Loucy (cell line): ENCODE measurements around the gene RNF43.

Experiments
- H2AFZ ChIP-seq: fragments of 200-600 bp; sonication (generic); 2 replicates; pipeline ENCODE4 v1.6.0; 2016; ENCODE audit warnings: antibody characterized with exemption, mild to moderate bottlenecking, low read length, moderate library complexity
- H3F3A ChIP-seq: fragments of 200-600 bp; 2 replicates; pipeline ENCODE4 v1.6.0; 2016; ENCODE audit warnings: antibody characterized with exemption, low read depth, mild to moderate bottlenecking
- H3K27me3 ChIP-seq: fragments of 200-600 bp; sonication (generic); 2 replicates; pipeline ENCODE4 v1.6.1; 2014; ENCODE audit warnings: low read length, mild to moderate bottlenecking; ENCODE audit not compliant: insufficient read depth, poor library complexity, severe bottlenecking
- H3K36me3 ChIP-seq: fragments of 200-600 bp; sonication (generic); 2 replicates; pipeline ENCODE4 v1.6.1; 2016; ENCODE audit warnings: low read length; ENCODE audit not compliant: insufficient read depth
- H3K4me1 ChIP-seq: fragments of 200-600 bp; sonication (generic); 2 replicates; pipeline ENCODE4 v1.5.1; 2014; ENCODE audit warnings: low read length, mild to moderate bottlenecking; ENCODE audit not compliant: insufficient read depth, poor library complexity, severe bottlenecking
- H3K4me2 ChIP-seq: fragments of 200-600 bp; sonication (generic); 2 replicates; pipeline ENCODE4 v1.6.0; 2014; ENCODE audit warnings: antibody characterized with exemption, low read length, low read depth, mild to moderate bottlenecking; ENCODE audit not compliant: poor library complexity, severe bottlenecking
- H3K4me3 ChIP-seq: fragments of 200-600 bp; sonication (generic); 2 replicates; pipeline ENCODE4 v1.5.1; 2014; ENCODE audit warnings: low read length, mild to moderate bottlenecking, mixed read lengths; ENCODE audit not compliant: poor library complexity, severe bottlenecking
- H3K79me2 ChIP-seq: fragments of 200-600 bp; sonication (generic); 2 replicates; pipeline ENCODE4 v1.6.1; 2014; ENCODE audit warnings: low read length; ENCODE audit not compliant: insufficient read depth
- H3K9ac ChIP-seq: fragments of 200-600 bp; sonication (generic); 2 replicates; pipeline ENCODE4 v1.6.0; 2014; ENCODE audit warnings: mild to moderate bottlenecking, low read depth, low read length, moderate library complexity; ENCODE audit not compliant: poor library complexity, severe bottlenecking
- H3K9me2 ChIP-seq: fragments of 200-600 bp; sonication (generic); replicated peaks from 2 replicates; pipeline ENCODE4 v1.6.1; 2016; ENCODE audit warnings: low read depth, low read length, mixed read lengths
- H3K9me3 ChIP-seq: fragments of 200-600 bp; sonication (generic); 2 replicates; pipeline ENCODE4 v1.6.1; 2014; ENCODE audit warnings: mild to moderate bottlenecking, antibody characterized with exemption, low read length, low read depth; ENCODE audit not compliant: insufficient read depth
- H4K20me1 ChIP-seq: fragments of 200-600 bp; sonication (generic); 2 replicates; pipeline ENCODE4 v1.6.0; 2014; ENCODE audit warnings: antibody characterized with exemption, low read length, mild to moderate bottlenecking; ENCODE audit not compliant: insufficient read depth, poor library complexity, severe bottlenecking
- EZH2phosphoT487 ChIP-seq: fragments of 200-600 bp; IDR thresholded peaks from 2 replicates; pipeline ENCODE4 v1.6.1; 2018; ENCODE audit warnings: antibody characterized with exemption, mild to moderate bottlenecking, moderate library complexity, borderline replicate concordance
- TF ChIP-seq, protein P1 (sequence below): fragments of 200-600 bp; sonication (generic); conservative IDR thresholded peaks from 2 replicates; pipeline ENCODE4 v1.5.1; 2014; ENCODE audit warnings: mild to moderate bottlenecking, antibody characterized with exemption, low read length

The RNF43 gene

GRCh38 chr17:58375811-58376210 is 41.5 kb downstream of the RNF43 start:
- peaks cover 92% of the 10 kb centered on the region for H3K79me2 ChIP-seq
- H3F3A ChIP-seq: no peaks in the 10 kb centered on the region
- H3K4me3 ChIP-seq: no peak overlapping the region
- H3K4me2 ChIP-seq: peak overlapping the region; percentile 12
- no peak overlapping the region for H3K9ac ChIP-seq
- no peaks in the 10 kb centered on the region for H3K9me2 ChIP-seq
- H2AFZ ChIP-seq: no peak overlapping the region
- H3K36me3 ChIP-seq: no peaks in the 10 kb centered on the region; the same call in 1 of the 2 replicates
- no peaks in the 10 kb centered on the region for H3K9me3 ChIP-seq
- H3K4me1 ChIP-seq: peaks cover 49% of the 10 kb centered on the region
- TF ChIP-seq, protein P1, sequence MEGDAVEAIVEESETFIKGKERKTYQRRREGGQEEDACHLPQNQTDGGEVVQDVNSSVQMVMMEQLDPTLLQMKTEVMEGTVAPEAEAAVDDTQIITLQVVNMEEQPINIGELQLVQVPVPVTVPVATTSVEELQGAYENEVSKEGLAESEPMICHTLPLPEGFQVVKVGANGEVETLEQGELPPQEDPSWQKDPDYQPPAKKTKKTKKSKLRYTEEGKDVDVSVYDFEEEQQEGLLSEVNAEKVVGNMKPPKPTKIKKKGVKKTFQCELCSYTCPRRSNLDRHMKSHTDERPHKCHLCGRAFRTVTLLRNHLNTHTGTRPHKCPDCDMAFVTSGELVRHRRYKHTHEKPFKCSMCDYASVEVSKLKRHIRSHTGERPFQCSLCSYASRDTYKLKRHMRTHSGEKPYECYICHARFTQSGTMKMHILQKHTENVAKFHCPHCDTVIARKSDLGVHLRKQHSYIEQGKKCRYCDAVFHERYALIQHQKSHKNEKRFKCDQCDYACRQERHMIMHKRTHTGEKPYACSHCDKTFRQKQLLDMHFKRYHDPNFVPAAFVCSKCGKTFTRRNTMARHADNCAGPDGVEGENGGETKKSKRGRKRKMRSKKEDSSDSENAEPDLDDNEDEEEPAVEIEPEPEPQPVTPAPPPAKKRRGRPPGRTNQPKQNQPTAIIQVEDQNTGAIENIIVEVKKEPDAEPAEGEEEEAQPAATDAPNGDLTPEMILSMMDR: no peak
- TF ChIP-seq EZH2phosphoT487: no peak
- H3K27me3 ChIP-seq: no peaks in the 10 kb centered on the region
- H4K20me1 ChIP-seq: no peaks in the 10 kb centered on the region

GRCh38 chr17:58375256-58375655 is 42.1 kb downstream of the RNF43 start:
- peaks cover 43% of the 10 kb centered on the region for H3K4me1 ChIP-seq
- peaks cover 5% of the 10 kb centered on the region; the same call in 1 of the 2 replicates for H3K36me3 ChIP-seq
- H3K4me3 ChIP-seq: no peak overlapping the region
- no peak overlapping the region for H3K9ac ChIP-seq
- H3F3A ChIP-seq: no peaks in the 10 kb centered on the region
- H4K20me1 ChIP-seq: no peaks in the 10 kb centered on the region
- no peak overlapping the region for H2AFZ ChIP-seq
- no peaks in the 10 kb centered on the region for H3K9me3 ChIP-seq
- no peak for TF ChIP-seq EZH2phosphoT487
- TF ChIP-seq, protein P1: no peak
- no peak overlapping the region for H3K4me2 ChIP-seq
- H3K9me2 ChIP-seq: no peaks in the 10 kb centered on the region
- H3K79me2 ChIP-seq: peaks cover 87% of the 10 kb centered on the region
- H3K27me3 ChIP-seq: no peaks in the 10 kb centered on the region

- TF ChIP-seq EZH2phosphoT487: no peak
- TF ChIP-seq, protein P1: no peak
- H3K79me2 ChIP-seq: peaks cover 73% of the 10 kb centered on the region
Observed at GRCh38 chr17:58373923-58374322, 43.4 kb downstream of the RNF43 start.

More at GRCh38 chr17:58373923-58374322, 43.4 kb downstream of the RNF43 start:
- Histone ChIP-seq H2AFZ (no peak overlapping the region), H3K27me3 (no peaks in the 10 kb centered on the region), H4K20me1 (no peaks in the 10 kb centered on the region), H3K36me3 (peaks cover 15% of the 10 kb centered on the region; the same call in 1 of the 2 replicates), H3K9me2 (no peaks in the 10 kb centered on the region), H3K9me3 (no peaks in the 10 kb centered on the region), H3F3A (no peaks in the 10 kb centered on the region), H3K4me3 (no peak overlapping the region), H3K9ac (no peak overlapping the region), H3K4me1 (peaks cover 30% of the 10 kb centered on the region), H3K4me2 (no peak overlapping the region)
